Amygdala (tissue), 56 donors: ENCODE results near the gene HPS1.

Experiments used
- DNase-seq, 56 donors: peaks; one replicate each; lab custom pipeline; 2025; lab: John Stamatoyannopoulos, UW

The HPS1 gene

DNA sequence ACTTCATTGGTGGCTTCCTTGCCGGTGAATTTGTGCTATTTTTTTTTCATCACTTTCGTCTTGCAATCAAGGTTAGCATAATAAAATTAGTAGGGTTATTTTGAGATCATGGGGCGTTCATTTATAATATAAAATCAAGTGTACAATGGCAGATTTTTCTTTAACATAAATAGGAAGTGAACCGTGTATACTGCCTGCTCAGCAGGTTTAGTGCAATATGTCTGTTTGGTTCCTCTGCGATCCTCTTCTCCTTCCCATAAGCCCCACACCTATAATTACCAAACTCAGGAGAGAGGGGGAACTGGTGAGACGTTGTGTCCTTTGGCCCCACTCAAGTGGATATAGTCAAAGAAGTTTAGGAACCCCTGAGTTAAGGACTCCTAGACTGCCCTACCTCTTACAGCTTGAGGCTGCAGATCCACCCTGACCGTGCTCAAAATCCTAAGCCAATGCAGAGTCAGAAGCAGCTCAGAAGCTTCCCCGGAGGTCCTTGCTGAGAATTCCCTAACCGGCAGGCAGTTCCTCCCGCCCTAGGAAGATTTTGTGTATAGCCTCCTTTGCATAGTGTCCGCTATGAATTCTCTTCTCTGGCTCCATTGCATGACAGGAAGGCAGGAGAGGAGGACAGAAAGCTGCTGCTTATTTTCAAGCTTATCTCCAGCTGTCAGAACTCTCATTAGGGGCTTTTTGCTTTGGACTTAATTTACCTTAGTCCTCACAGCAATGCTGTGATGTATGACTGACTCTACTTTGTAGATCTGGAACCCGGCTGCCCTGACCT, 73.3 kb downstream of the HPS1 start:
- no peak for DNase-seq

- DNase-seq: no peak
These were observed 75.6 kb downstream of the HPS1 start for GRCh38 chr10:98370831-98371820.

GRCh38 chr10:98369801-98370200, 76.9 kb downstream of the HPS1 start:
- DNase-seq: no peak

- no peak for DNase-seq
These were observed 78.1 kb downstream of the HPS1 start for GRCh38 chr10:98368644-98369043.

- DNase-seq: peak in 37 of 56 donors; percentile 8 to 65 (median 29)
These were observed 78.9 kb downstream of the HPS1 start for GRCh38 chr10:98367604-98368451.
